ENCODE data around the gene FYN. TPM values are rescaled to one million over a fixed set of nuclear protein-coding genes. Genes with fewer than 3 reads are reported as not detected.

Gene FYN
- polyA plus RNA-seq, 2 of the 4 experiments (the other 2 are of a cell fraction): 3.5 to 3.7 TPM

GRCh38 chr6:111737065-111737521 is 136.2 kb downstream of the FYN start:
- DNase-seq (ENCODE audit: low read depth in 1 of 2, low spot score in 1 of 2) (no peak), FAIRE-seq (no peak), ATAC-seq (no peak)
- CTCF ChIA-PET: no interaction called here
- no peak overlapping the region for H3K4me3 ChIP-seq
- H3K9me3 ChIP-seq: peaks cover 3% of the 10 kb centered on the region; the same call in 1 of the 3 replicates
- no peak overlapping the region for H3K27ac ChIP-seq
- WGBS (ENCODE audit: missing lambda C conversion rate): 23% methylated on average over 3 of the region's 3 CpGs
- H3K4me2 ChIP-seq: no peak overlapping the region
- POLR2A ChIA-PET: no interaction called here
- no peaks in the 10 kb centered on the region for H3K4me1 ChIP-seq
- TF ChIP-seq GATA3 (IDR thresholded peaks at IDR 0.05; ENCODE audit: borderline replicate concordance) (no peak), CEBPB (IDR thresholded peaks at IDR 0.05) (no peak), HMGXB4 (CRISPR knock-in tag; IDR thresholded peaks at IDR 0.05; ENCODE audit: borderline replicate concordance) (no peak), ZSCAN20 (CRISPR knock-in tag; IDR thresholded peaks at IDR 0.05) (no peak)

- 47% methylated on average over 3 of the region's 4 CpGs for WGBS (ENCODE audit: missing lambda C conversion rate)
- ChIA-PET POLR2A (no interaction called here), CTCF (interaction anchor here (1.1 to 2.9 kb wide), 2 partner anchors 15 to 26 kb away, joined by 3 to 10 read pairs; no protein-coding TSS in a partner anchor)
- Histone ChIP-seq H3K4me2 (no peak overlapping the region), H3K27ac (no peak overlapping the region), H3K4me3 (no peak overlapping the region), H3K9me3 (peaks cover 3% of the 10 kb centered on the region; the same call in 1 of the 3 replicates), H3K4me1 (no peaks in the 10 kb centered on the region)
- DNase-seq (ENCODE audit: low read depth in 1 of 2, low spot score in 1 of 2) (no peak), ATAC-seq (no peak), FAIRE-seq (no peak)
- TF ChIP-seq NFE2L2 (conservative IDR thresholded peaks at IDR 0.05; ENCODE audit: low read length): no peak
- TF ChIP-seq NR3C1 (IDR thresholded peaks at IDR 0.05): no peak
- no peak for TF ChIP-seq MAFK (IDR thresholded peaks at IDR 0.05; ENCODE audit: partially characterized antibody)
Observed at GRCh38 chr6:111736005-111736608, 137.1 kb downstream of the FYN start.

- Histone ChIP-seq H3K4me2 (no peak overlapping the region), H3K27ac (no peak overlapping the region), H3K4me3 (no peak overlapping the region), H3K9me3 (peaks cover 3% of the 10 kb centered on the region; the same call in 1 of the 3 replicates), H3K4me1 (no peaks in the 10 kb centered on the region)
- ATAC-seq (no peak), FAIRE-seq (no peak), DNase-seq (ENCODE audit: low read depth in 1 of 2, low spot score in 1 of 2) (no peak)
- WGBS (ENCODE audit: missing lambda C conversion rate): 34% methylated on average over 4 of the region's 4 CpGs
- POLR2A ChIA-PET: no interaction called here
- TF ChIP-seq BCL3 (IDR thresholded peaks at IDR 0.05) (no peak), HOXB5 (CRISPR knock-in tag; IDR thresholded peaks at IDR 0.05) (no peak), CEBPB (IDR thresholded peaks at IDR 0.05) (no peak), ELK1 (IDR thresholded peaks at IDR 0.05; ENCODE audit: low read depth, low read length) (no peak), ZC3H11A (IDR thresholded peaks at IDR 0.05) (no peak), HOXA7 (CRISPR knock-in tag; IDR thresholded peaks at IDR 0.05) (no peak), KDM1A (IDR thresholded peaks at IDR 0.05; ENCODE audit: low read depth) (no peak), USF2 (IDR thresholded peaks at IDR 0.05) (no peak), CBX2 (IDR thresholded peaks at IDR 0.05; ENCODE audit: borderline replicate concordance, low read depth) (no peak), TFCP2L1 (CRISPR knock-in tag; IDR thresholded peaks at IDR 0.05) (no peak), MYC (IDR thresholded peaks at IDR 0.05; ENCODE audit: borderline replicate concordance, low read length) (no peak), NPAS2 (CRISPR knock-in tag; IDR thresholded peaks at IDR 0.05; ENCODE audit: borderline replicate concordance) (no peak), NFE2L2 (conservative IDR thresholded peaks at IDR 0.05; ENCODE audit: low read length) (no peak), ATOH8 (CRISPR knock-in tag; IDR thresholded peaks at IDR 0.05; ENCODE audit: low read depth) (no peak), ZSCAN20 (CRISPR knock-in tag; IDR thresholded peaks at IDR 0.05) (no peak)
- CTCF ChIA-PET: interaction anchor here (2.9 kb wide), 1 partner anchor 25 kb away, joined by 10 read pairs; no protein-coding TSS in a partner anchor
Observed at GRCh38 chr6:111734068-111735061, 138.9 kb downstream of the FYN start.
